H1 (cell line): Measurements from ENCODE around the gene HSP90B1.

Experiments used
- CTCF ChIP-seq, 3 experiments: IDR thresholded peaks; 1 replicate in 2 of 3; 2 replicates in 1 of 3; pipeline versions ENCODE4 v1.5.1 to v1.6.1; 2011; ENCODE audit warnings: low read length in 3 of 3, mild to moderate bottlenecking in 3 of 3, inconsistent platforms in 2 of 3, low read depth in 1 of 3, moderate library complexity in 1 of 3; ENCODE audit not compliant: insufficient read depth in 1 of 3; ENCODE audit errors: control extremely low read depth in 1 of 3
- EP300 ChIP-seq, 2 experiments: IDR thresholded peaks; 1 replicate in 1 of 2; 2 replicates in 1 of 2; pipeline ENCODE4 v1.6.1; 2011 to 2012; ENCODE audit warnings: low read depth in 2 of 2, low read length in 2 of 2, mild to moderate bottlenecking in 2 of 2, borderline replicate concordance in 1 of 2, inconsistent platforms in 1 of 2, moderate library complexity in 1 of 2
- EZH2 ChIP-seq: fragments of 200-600 bp; sonication (generic); IDR thresholded peaks from 2 replicates; pipeline ENCODE4 v1.7.1; 2012; ENCODE audit warnings: low read depth, mild to moderate bottlenecking, moderate library complexity, low read length, inconsistent platforms; ENCODE audit not compliant: severe bottlenecking
- KDM1A ChIP-seq: fragments of 200-600, 300-600 bp; sonication (generic); IDR thresholded peaks from 2 replicates; pipeline ENCODE4 v1.7.1; 2016; ENCODE audit warnings: mild to moderate bottlenecking, low read length, borderline replicate concordance
- MAX ChIP-seq: IDR thresholded peaks from 2 replicates; pipeline ENCODE4 v1.6.1; 2012; ENCODE audit warnings: inconsistent platforms
- TCF12 ChIP-seq: IDR thresholded peaks from 2 replicates; pipeline ENCODE4 v1.6.1; 2011; ENCODE audit warnings: low read depth, mild to moderate bottlenecking, low read length
- TEAD4 ChIP-seq: IDR thresholded peaks from 2 replicates; pipeline ENCODE4 v1.6.1; 2012; ENCODE audit warnings: low read depth, low read length, inconsistent platforms, mixed read lengths
- USF2 ChIP-seq: IDR thresholded peaks from 2 replicates; pipeline ENCODE4 v1.6.1; 2011; ENCODE audit warnings: low read length, improper control_type of control experiment

- TF ChIP-seq CTCF (IDR thresholded peaks at IDR 0.05; ENCODE audit: control extremely low read depth in 1 of 3, insufficient read depth in 1 of 3, low read depth in 1 of 3, low read length in 3 of 3) (no peak), TCF12 (no peak), TEAD4 (no peak), KDM1A (no peak), EP300 (IDR thresholded peaks at IDR 0.05; ENCODE audit: borderline replicate concordance in 1 of 2, low read depth in 2 of 2, low read length in 2 of 2) (no peak), MAX (no peak), USF2 (no peak), EZH2 (no peak)
Observed at GRCh38 chr12:103915306-103915705, 14.9 kb upstream of the HSP90B1 start.
